Measurements from ENCODE around the gene ABCC8. TPM values are rescaled to one million over a fixed set of nuclear protein-coding genes. Genes with fewer than 3 reads are reported as not detected.
A peak's percentile ranks its signal among the peaks of the same experiment; 100 is the strongest.

Gene ABCC8
- total RNA-seq, 2 donors from 2014 or later: 3.0 to 4.2 TPM

GRCh38 chr11:17388609-17389210 is 87.9 kb downstream of the ABCC8 start, which contains the start of gene KCNJ11:
Gene KCNJ11 (minus strand): TSS chr11:17388659. CDS start chr11:17388091, 568 bp downstream.
- TF ChIP-seq CTCF (IDR thresholded peaks at IDR 0.05): no peak
- H3K9me3 ChIP-seq: no peaks in the 10 kb centered on the region
- no peaks in the 10 kb centered on the region for H3K36me3 ChIP-seq
- H3K4me1 ChIP-seq: peaks cover 0 to 38% of the 10 kb centered on the region in 2 donors
- H3K27me3 ChIP-seq: peaks cover 0 to 3% of the 10 kb centered on the region in 2 donors
- no peak for DNase-seq (ENCODE audit: low spot score)
- H3K4me3 ChIP-seq: peak within 1 kb of the TSS; percentile 54 to 57
- peak within 1 kb of the TSS; percentile 77 to 83 for H3K27ac ChIP-seq

GRCh38 chr11:17387811-17388210 is 88.8 kb downstream of the ABCC8 start:
- no peaks in the 10 kb centered on the region for H3K36me3 ChIP-seq
- H3K27ac ChIP-seq: peak overlapping the region in 1 of 2 donors; percentile 77
- no peak for TF ChIP-seq CTCF (IDR thresholded peaks at IDR 0.05)
- peaks cover 0 to 3% of the 10 kb centered on the region in 2 donors for H3K27me3 ChIP-seq
- H3K4me1 ChIP-seq: peaks cover 0 to 45% of the 10 kb centered on the region in 2 donors
- no peak for DNase-seq (ENCODE audit: low spot score)
- no peak overlapping the region for H3K4me3 ChIP-seq
- H3K9me3 ChIP-seq: no peaks in the 10 kb centered on the region

GRCh38 chr11:17387254-17387653 is 89.4 kb downstream of the ABCC8 start:
- no peak overlapping the region for H3K4me3 ChIP-seq
- peaks cover 0 to 3% of the 10 kb centered on the region in 2 donors for H3K27me3 ChIP-seq
- TF ChIP-seq CTCF (IDR thresholded peaks at IDR 0.05): no peak
- no peaks in the 10 kb centered on the region for H3K9me3 ChIP-seq
- no peak for DNase-seq (ENCODE audit: low spot score)
- peaks cover 0 to 45% of the 10 kb centered on the region in 2 donors for H3K4me1 ChIP-seq
- H3K27ac ChIP-seq: peak overlapping the region; percentile 83 to 93
- H3K36me3 ChIP-seq: no peaks in the 10 kb centered on the region

GRCh38 chr11:17386331-17387084 is 90.1 kb downstream of the ABCC8 start:
- Histone ChIP-seq H3K27ac (peak overlapping the region; percentile 83 to 93), H3K9me3 (no peaks in the 10 kb centered on the region), H3K36me3 (no peaks in the 10 kb centered on the region), H3K27me3 (peaks cover 0 to 3% of the 10 kb centered on the region in 2 donors), H3K4me1 (peaks cover 0 to 45% of the 10 kb centered on the region in 2 donors), H3K4me3 (peak overlapping the region; percentile 21 to 36)
- DNase-seq (ENCODE audit: low spot score): no peak
- TF ChIP-seq CTCF (IDR thresholded peaks at IDR 0.05): peak; percentile 52 to 64

- Histone ChIP-seq H3K27me3 (peaks cover 0 to 3% of the 10 kb centered on the region in 2 donors), H3K9me3 (no peaks in the 10 kb centered on the region), H3K4me3 (peak overlapping the region; percentile 21 to 36), H3K27ac (peak overlapping the region; percentile 83 to 93), H3K4me1 (peaks cover 0 to 45% of the 10 kb centered on the region in 2 donors), H3K36me3 (no peaks in the 10 kb centered on the region)
- TF ChIP-seq CTCF (IDR thresholded peaks at IDR 0.05): no peak
- DNase-seq (ENCODE audit: low spot score): no peak
These were observed 90.7 kb downstream of the ABCC8 start for GRCh38 chr11:17385926-17386325.

Data from right atrium auricular region (tissue), 2 donors.